ENCODE data around the gene ZNF708. TPM values are rescaled to one million over a fixed set of nuclear protein-coding genes. Genes with fewer than 3 reads are reported as not detected.

The ZNF708 gene
- total and polyA plus RNA-seq, 2 of the 13 experiments (the other 11 are each of a cell fraction or from before 2014, with no cell fraction given) = 1.8 to 5.2 TPM

DNA sequence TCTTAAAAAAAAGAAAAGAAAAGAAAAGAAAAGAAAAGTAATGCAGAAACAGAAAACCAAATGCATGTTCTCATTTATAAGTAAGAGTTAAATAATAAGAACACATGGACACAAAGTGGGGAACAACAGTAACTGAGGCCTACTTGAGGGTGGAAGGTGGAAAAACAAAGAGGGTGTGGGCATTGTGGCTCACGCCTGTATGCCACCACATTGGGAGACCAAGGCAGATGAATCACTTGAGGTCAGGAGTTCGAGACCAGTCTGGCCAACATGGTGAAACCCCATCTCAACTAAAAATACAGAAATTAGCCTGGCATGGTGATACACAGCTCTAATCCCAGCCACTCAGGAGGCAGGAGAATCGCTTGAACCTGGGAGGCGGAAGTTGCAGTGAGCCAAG lies 8.1 kb downstream of the ZNF708 start:
- ChIA-PET POLR2A (interaction anchor here (0.7 kb wide), 1 partner anchor 8 kb away, joined by 3 read pairs; the partner anchor contains the start of gene ZNF708), CTCF (ENCODE audit: low intra/inter-chr PET ratio, low total read pairs) (no interaction called here)
- peaks cover 23% of the 10 kb centered on the region for H3K79me2 ChIP-seq (ENCODE audit: insufficient read depth, low read length)
- no peak overlapping the region for H3K4me2 ChIP-seq (ENCODE audit: low read depth, low read length)
- no TSS peak for BruUV-seq (replicated peaks)
- H3K9ac ChIP-seq (ENCODE audit: insufficient read depth, low read depth, low read length) = no peak overlapping the region
- no peaks in the 10 kb centered on the region for H4K20me1 ChIP-seq (ENCODE audit: insufficient read depth, low read length)
- no peaks in the 10 kb centered on the region for H3K27me3 ChIP-seq (ENCODE audit: control insufficient read depth in 1 of 2, insufficient read depth in 2 of 2, low read length in 2 of 2)
- intact Hi-C loops (cut with micrococcal nuclease; ENCODE audit: unreplicated experiment) (loop anchor here (10.0 kb wide), 1 partner anchor 444 kb away; the partner anchor contains the start of gene ZNF100), in situ Hi-C loops (cut with HindIII; ENCODE audit: extremely low pct_ligation_motif_present, low pct_unique_long_range_greater_than_20kb) (no loop called here)
- no peak overlapping the region for H3K27ac ChIP-seq (ENCODE audit: extremely low read length, insufficient read depth, low read length)
- WGBS (ENCODE audit: low lambda C conversion rate) = 78% methylated on average over 4 of the region's 4 CpGs
- H3K9me3 ChIP-seq (ENCODE audit: low read length) = no peaks in the 10 kb centered on the region
- no peak overlapping the region for H2AFZ ChIP-seq (ENCODE audit: low read length)
- no peak overlapping the region for H3K4me3 ChIP-seq (replicated peaks in 1 of 3; ENCODE audit: insufficient read depth in 1 of 3, low read depth in 2 of 3, low read length in 3 of 3)
- H3K36me3 ChIP-seq (replicated peaks in 1 of 2; ENCODE audit: control insufficient read depth in 1 of 2, insufficient read depth in 2 of 2, low read length in 2 of 2) = 0 out of 5 replicates have a peak, but pooled peaks cover 0 to 4% of the 10 kb centered on the region in 2 experiments
- H3K4me1 ChIP-seq (ENCODE audit: insufficient read depth, low read length) = peaks cover 23% of the 10 kb centered on the region
- ATAC-seq = no peak
- no peak for DNase-seq (ENCODE audit: low spot score)
- FAIRE-seq = no peak
- TF ChIP-seq ZNF775 (CRISPR knock-in tag; IDR thresholded peaks at IDR 0.05; ENCODE audit: borderline replicate concordance) (no peak), RFX5 (IDR thresholded peaks at IDR 0.05; ENCODE audit: low read depth, low read length) (no peak), KLF16 (CRISPR knock-in tag; IDR thresholded peaks at IDR 0.05) (no peak), ZNF207 (IDR thresholded peaks at IDR 0.05; ENCODE audit: borderline replicate concordance) (no peak), FOXO1 (CRISPR knock-in tag; IDR thresholded peaks at IDR 0.05) (no peak), ZNF484 (CRISPR knock-in tag; IDR thresholded peaks at IDR 0.05; ENCODE audit: borderline replicate concordance, low read depth) (no peak), ZNF530 (CRISPR knock-in tag; IDR thresholded peaks at IDR 0.05; ENCODE audit: low read depth) (no peak), ZBTB42 (CRISPR knock-in tag; IDR thresholded peaks at IDR 0.05) (no peak), RBM22 (optimal IDR thresholded peaks at IDR 0.05; ENCODE audit: low read length) (no peak), ZNF512B (CRISPR knock-in tag; IDR thresholded peaks at IDR 0.05; ENCODE audit: borderline replicate concordance) (no peak), ZSCAN31 (CRISPR knock-in tag; IDR thresholded peaks at IDR 0.05; ENCODE audit: low read depth) (no peak), GABPA (IDR thresholded peaks at IDR 0.05; ENCODE audit: low read depth, low read length) (no peak), GABPA (CRISPR knock-in tag; IDR thresholded peaks at IDR 0.05; ENCODE audit: low read depth) (no peak)
- TF ChIP-seq, protein P1, sequence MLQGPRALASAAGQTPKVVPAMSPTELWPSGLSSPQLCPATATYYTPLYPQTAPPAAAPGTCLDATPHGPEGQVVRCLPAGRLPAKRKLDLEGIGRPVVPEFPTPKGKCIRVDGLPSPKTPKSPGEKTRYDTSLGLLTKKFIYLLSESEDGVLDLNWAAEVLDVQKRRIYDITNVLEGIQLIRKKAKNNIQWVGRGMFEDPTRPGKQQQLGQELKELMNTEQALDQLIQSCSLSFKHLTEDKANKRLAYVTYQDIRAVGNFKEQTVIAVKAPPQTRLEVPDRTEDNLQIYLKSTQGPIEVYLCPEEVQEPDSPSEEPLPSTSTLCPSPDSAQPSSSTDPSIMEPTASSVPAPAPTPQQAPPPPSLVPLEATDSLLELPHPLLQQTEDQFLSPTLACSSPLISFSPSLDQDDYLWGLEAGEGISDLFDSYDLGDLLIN (CRISPR knock-in tag; IDR thresholded peaks at IDR 0.05; ENCODE audit: borderline replicate concordance) = no peak
- TF ChIP-seq, protein P2, sequence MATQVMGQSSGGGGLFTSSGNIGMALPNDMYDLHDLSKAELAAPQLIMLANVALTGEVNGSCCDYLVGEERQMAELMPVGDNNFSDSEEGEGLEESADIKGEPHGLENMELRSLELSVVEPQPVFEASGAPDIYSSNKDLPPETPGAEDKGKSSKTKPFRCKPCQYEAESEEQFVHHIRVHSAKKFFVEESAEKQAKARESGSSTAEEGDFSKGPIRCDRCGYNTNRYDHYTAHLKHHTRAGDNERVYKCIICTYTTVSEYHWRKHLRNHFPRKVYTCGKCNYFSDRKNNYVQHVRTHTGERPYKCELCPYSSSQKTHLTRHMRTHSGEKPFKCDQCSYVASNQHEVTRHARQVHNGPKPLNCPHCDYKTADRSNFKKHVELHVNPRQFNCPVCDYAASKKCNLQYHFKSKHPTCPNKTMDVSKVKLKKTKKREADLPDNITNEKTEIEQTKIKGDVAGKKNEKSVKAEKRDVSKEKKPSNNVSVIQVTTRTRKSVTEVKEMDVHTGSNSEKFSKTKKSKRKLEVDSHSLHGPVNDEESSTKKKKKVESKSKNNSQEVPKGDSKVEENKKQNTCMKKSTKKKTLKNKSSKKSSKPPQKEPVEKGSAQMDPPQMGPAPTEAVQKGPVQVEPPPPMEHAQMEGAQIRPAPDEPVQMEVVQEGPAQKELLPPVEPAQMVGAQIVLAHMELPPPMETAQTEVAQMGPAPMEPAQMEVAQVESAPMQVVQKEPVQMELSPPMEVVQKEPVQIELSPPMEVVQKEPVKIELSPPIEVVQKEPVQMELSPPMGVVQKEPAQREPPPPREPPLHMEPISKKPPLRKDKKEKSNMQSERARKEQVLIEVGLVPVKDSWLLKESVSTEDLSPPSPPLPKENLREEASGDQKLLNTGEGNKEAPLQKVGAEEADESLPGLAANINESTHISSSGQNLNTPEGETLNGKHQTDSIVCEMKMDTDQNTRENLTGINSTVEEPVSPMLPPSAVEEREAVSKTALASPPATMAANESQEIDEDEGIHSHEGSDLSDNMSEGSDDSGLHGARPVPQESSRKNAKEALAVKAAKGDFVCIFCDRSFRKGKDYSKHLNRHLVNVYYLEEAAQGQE (IDR thresholded peaks at IDR 0.05; ENCODE audit: borderline replicate concordance in 1 of 2, low read depth in 1 of 2, low read length in 2 of 2) = no peak
